H1 (cell line): Measurements from ENCODE around the gene PITPNC1. TPM values are rescaled to one million over a fixed set of nuclear protein-coding genes. Genes with fewer than 3 reads are reported as not detected.

Experiments
- ASH2L ChIP-seq: fragments of 200-600, 300-600 bp; sonication (generic); IDR thresholded peaks from one replicate; pipeline ENCODE4 v1.7.1; 2017; ENCODE audit warnings: low read length
- BACH1 ChIP-seq: IDR thresholded peaks from 2 replicates; pipeline ENCODE4 v1.6.1; 2012; ENCODE audit warnings: low read length, improper control_type of control experiment
- BCL11A ChIP-seq, 2 experiments: IDR thresholded peaks; one replicate each; pipeline ENCODE4 v1.6.1; 2011; ENCODE audit warnings: low read depth in 2 of 2, low read length in 2 of 2, mild to moderate bottlenecking in 2 of 2
- BRCA1 ChIP-seq: IDR thresholded peaks from 2 replicates; pipeline ENCODE4 v1.6.1; 2012; ENCODE audit warnings: low read depth, low read length, improper control_type of control experiment
- CHD2 ChIP-seq: IDR thresholded peaks from 2 replicates; pipeline ENCODE4 v1.6.1; 2012; ENCODE audit warnings: low read length, improper control_type of control experiment
- GABPA ChIP-seq: IDR thresholded peaks from 2 replicates; pipeline ENCODE4 v1.6.1; 2011; ENCODE audit warnings: mild to moderate bottlenecking, low read length, moderate library complexity, borderline replicate concordance; ENCODE audit not compliant: insufficient read depth
- HDAC2 ChIP-seq, 2 experiments: fragments of 300-600 bp in 1 of 2; sonication (generic) in 1 of 2; IDR thresholded peaks; 2 replicates each; pipeline ENCODE4 v1.6.1; 2011 to 2012; ENCODE audit warnings: low read depth in 2 of 2, low read length in 2 of 2, mild to moderate bottlenecking in 2 of 2, moderate library complexity in 2 of 2, borderline replicate concordance in 1 of 2, inconsistent platforms in 1 of 2
- HDAC6 ChIP-seq: IDR thresholded peaks from one replicate; pipeline ENCODE4 v1.7.1; 2012; ENCODE audit warnings: low read depth, mild to moderate bottlenecking, inconsistent platforms, low read length, moderate library complexity
- JUN ChIP-seq: IDR thresholded peaks from 2 replicates; pipeline ENCODE4 v1.6.1; 2011; ENCODE audit warnings: low read depth, mild to moderate bottlenecking, improper control_type of control experiment, low read length
- JUND ChIP-seq: IDR thresholded peaks from 2 replicates; pipeline ENCODE4 v1.6.1; 2011; ENCODE audit warnings: mild to moderate bottlenecking, improper control_type of control experiment, low read length
- RBBP5 ChIP-seq: IDR thresholded peaks from 2 replicates; pipeline ENCODE4 v1.7.1; 2012; ENCODE audit warnings: low read depth, mild to moderate bottlenecking, inconsistent platforms, low read length, moderate library complexity, borderline replicate concordance
- RNF2 ChIP-seq: fragments of 200-900, 300-1000 bp; sonication (generic); IDR thresholded peaks from 2 replicates; pipeline ENCODE4 v1.7.1; 2016; ENCODE audit warnings: borderline replicate concordance, low read depth, mild to moderate bottlenecking, antibody characterized with exemption, low read length; ENCODE audit not compliant: poor library complexity, severe bottlenecking; ENCODE audit errors: missing control alignments
- RXRA ChIP-seq: IDR thresholded peaks from 2 replicates; pipeline ENCODE4 v1.6.1; 2011; ENCODE audit warnings: low read depth, mild to moderate bottlenecking, low read length, moderate library complexity; ENCODE audit not compliant: insufficient read depth
- SIN3A ChIP-seq, 2 experiments: IDR thresholded peaks in 1 of 2; conservative IDR thresholded peaks in 1 of 2; 2 replicates each; pipeline ENCODE4 v1.6.1; 2011 to 2012; ENCODE audit warnings: low read length in 2 of 2, improper control_type of control experiment in 1 of 2, low read depth in 1 of 2, mild to moderate bottlenecking in 1 of 2
- SP4 ChIP-seq: IDR thresholded peaks from 2 replicates; pipeline ENCODE4 v1.6.1; 2012; ENCODE audit warnings: low read length, inconsistent platforms
- SRF ChIP-seq: IDR thresholded peaks from 2 replicates; pipeline ENCODE4 v1.6.1; 2011; ENCODE audit warnings: mild to moderate bottlenecking, low read depth, low read length, moderate library complexity
- TAF1 ChIP-seq: IDR thresholded peaks from 2 replicates; pipeline ENCODE4 v1.6.1; 2011; ENCODE audit warnings: mild to moderate bottlenecking, low read depth, low read length
- TEAD4 ChIP-seq: IDR thresholded peaks from 2 replicates; pipeline ENCODE4 v1.6.1; 2012; ENCODE audit warnings: low read depth, low read length, inconsistent platforms, mixed read lengths
- YY1 ChIP-seq: IDR thresholded peaks from 2 replicates; pipeline ENCODE4 v1.6.1; 2011; ENCODE audit warnings: low read depth, mild to moderate bottlenecking, low read length
- ZNF274 ChIP-seq: IDR thresholded peaks from 2 replicates; pipeline ENCODE4 v1.7.0; 2012; ENCODE audit warnings: low read length, borderline replicate concordance; ENCODE audit errors: extremely low read depth
- polyA plus RNA-seq, 7 experiments: library from polyadenylated mRNA; depleted of rRNA in 3 of 7; stranded (reverse) in 5 of 7; unstranded in 2 of 7; fragments of >200 nt in 5 of 7; fragments of 200-250 nt in 2 of 7; gene quantifications; 1 replicate in 5 of 7; 2 replicates in 1 of 7; 4 replicates in 1 of 7; pipeline versions ENCODE4 v1.2.1 to v1.2.3, GENCODE V29; 2011 to 2013; ENCODE audit warnings: missing spikeins in 2 of 7, mixed read lengths in 2 of 7
- total RNA-seq: library from RNA; stranded (reverse); fragmentation: NEBNext Ultra II Directional; extraction: Animal tissue kit (Norgen Biotek cat#: 25700); gene quantifications from 2 replicates; pipeline ENCODE4 v1.2.1, GENCODE V29; 2021
- TF ChIP-seq, protein P1 (sequence below): IDR thresholded peaks from 2 replicates; pipeline ENCODE4 v1.6.1; 2012; ENCODE audit warnings: inconsistent platforms
- TF ChIP-seq, protein P2 (sequence below): IDR thresholded peaks from 2 replicates; pipeline ENCODE4 v1.6.1; 2012; ENCODE audit warnings: inconsistent platforms

Gene PITPNC1
- total and polyA plus RNA-seq, 2 of the 8 experiments (the other 6 are each of a cell fraction or from before 2014, with no cell fraction given): 17.6 to 54.7 TPM

DNA sequence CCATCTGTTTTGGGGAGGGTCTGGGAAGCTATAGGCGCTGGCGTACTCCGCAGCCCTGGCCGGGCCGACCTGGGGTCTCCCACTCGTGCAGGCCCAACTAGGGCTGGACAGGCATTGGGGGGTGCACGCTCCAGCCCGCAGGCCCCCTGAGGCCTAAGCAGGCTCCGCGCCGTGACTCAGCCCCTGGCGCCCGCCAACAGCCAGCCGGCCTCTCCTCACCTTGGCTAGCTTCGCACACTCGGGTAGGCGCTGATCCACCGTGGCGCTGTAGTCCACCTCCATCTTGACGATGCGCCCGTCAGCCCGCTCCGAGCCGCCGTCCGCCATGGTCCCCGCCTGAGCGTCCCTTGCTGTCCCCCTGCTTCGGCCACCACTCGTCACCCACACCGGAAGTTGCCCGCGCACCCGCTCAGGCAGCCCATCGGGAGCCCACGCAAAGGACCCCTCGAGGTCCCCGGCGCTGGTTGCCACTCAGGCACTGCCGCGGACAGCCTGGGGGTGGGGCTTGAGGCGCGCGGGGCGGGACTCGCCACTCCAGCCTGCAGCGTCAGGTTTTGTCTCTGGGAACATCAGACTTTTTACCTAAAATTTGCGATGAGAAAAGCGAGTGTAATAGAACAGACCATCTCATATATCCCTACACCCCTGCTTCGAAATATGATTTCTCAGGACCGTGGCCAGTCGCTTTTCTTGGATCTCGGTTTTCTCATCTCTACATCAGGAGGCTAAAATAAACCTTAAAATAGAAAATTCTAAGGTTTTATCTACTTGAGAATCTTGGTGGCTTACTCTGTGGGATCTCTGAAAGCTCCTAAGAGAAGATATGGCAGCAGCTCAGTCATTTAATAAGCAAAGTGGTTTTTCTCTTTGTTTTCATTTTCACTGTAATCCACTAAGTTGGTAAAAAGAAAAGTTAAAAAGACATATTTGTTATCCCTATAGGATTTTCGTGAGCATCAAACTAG, 10.6 kb upstream of the PITPNC1 start, which contains the start of gene PSMD12 (continued):
- TF ChIP-seq YY1 (peak; percentile 85), RBBP5 (peak; percentile 85), SRF (0 out of 2 replicates have a peak, but pooled peaks have one; percentile 2), CHD2 (no peak), TEAD4 (no peak), GABPA (peak; percentile 74; the same call in 1 of the 2 replicates), JUND (no peak), RNF2 (no peak), BRCA1 (no peak), JUN (no peak), RXRA (no peak), SIN3A (conservative IDR thresholded peaks at IDR 0.05 in 1 of 2, IDR thresholded peaks at IDR 0.05 in 1 of 2; ENCODE audit: low read depth in 1 of 2, low read length in 2 of 2) (peak in 1 of 2 experiments; percentile 78; a peak in 2 of 4 replicates), TAF1 (peak; percentile 93), HDAC6 (no peak), ZNF274 (no peak), BCL11A (IDR thresholded peaks at IDR 0.05; ENCODE audit: low read depth in 2 of 2, low read length in 2 of 2) (no peak), BACH1 (no peak; the same call in none of the 2 replicates), HDAC2 (IDR thresholded peaks at IDR 0.05; ENCODE audit: borderline replicate concordance in 1 of 2, low read depth in 2 of 2, low read length in 2 of 2) (no peak; a peak in 1 of 4 replicates), SP4 (peak; percentile 99), ASH2L (peak; percentile 98)
- TF ChIP-seq, protein P1, sequence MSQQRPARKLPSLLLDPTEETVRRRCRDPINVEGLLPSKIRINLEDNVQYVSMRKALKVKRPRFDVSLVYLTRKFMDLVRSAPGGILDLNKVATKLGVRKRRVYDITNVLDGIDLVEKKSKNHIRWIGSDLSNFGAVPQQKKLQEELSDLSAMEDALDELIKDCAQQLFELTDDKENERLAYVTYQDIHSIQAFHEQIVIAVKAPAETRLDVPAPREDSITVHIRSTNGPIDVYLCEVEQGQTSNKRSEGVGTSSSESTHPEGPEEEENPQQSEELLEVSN: no peak
- TF ChIP-seq, protein P2, sequence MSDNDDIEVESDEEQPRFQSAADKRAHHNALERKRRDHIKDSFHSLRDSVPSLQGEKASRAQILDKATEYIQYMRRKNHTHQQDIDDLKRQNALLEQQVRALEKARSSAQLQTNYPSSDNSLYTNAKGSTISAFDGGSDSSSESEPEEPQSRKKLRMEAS: peak; percentile 61; the same call in 1 of the 2 replicates
